ENCODE measurements around the gene BACH2.
A peak's percentile ranks its signal among the peaks of the same experiment; 100 is the strongest.
"Not testable (repeated sequence)": the region's sequence is repeated elsewhere in the genome, so short reads cannot be mapped to it uniquely, and the experiment has no call there.

The BACH2 gene

DNA sequence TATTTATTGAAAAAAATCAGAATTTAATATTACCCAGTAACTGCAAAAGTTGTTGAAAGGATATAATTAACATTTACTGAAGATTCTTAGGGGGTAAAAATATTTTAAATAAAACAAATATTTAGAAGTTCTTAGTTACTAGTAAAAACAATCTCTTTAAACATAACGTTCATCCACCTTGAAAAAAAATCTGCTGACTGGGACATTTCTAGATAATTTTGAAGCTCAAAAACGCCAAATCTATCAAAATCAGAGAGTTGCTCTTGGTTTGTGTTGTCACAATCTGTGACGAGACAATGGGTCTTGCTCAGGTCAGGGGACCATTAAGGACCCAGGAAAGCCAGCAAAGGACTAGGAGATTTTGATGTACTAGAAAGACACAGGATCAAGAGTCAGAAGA is 177.0 kb downstream of the BACH2 start:
- DNase-seq = no peak

- DNase-seq = no peak
Observed at GRCh38 chr6:90118581-90118980, 178.1 kb downstream of the BACH2 start.

- no peak for DNase-seq
Observed at GRCh38 chr6:90118069-90118468, 178.6 kb downstream of the BACH2 start.

DNA sequence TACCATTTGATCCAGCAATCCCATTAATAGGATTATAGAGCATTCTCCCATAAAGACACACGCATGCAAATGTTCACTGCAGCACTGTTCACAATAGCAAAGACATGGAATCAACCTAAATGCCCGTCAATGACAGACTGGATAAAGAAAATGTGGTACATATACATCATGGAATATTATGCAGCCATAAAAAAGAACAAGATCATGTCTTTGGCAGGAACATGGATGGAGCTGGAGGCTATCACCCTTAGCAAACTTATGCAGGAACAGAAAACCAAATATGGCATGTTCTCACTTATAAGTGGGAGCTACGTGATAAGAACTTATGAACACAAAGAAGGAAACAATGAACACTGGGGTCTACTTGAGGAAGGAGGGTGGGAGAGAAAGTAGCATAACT is 180.5 kb downstream of the BACH2 start:
- DNase-seq = not testable (repeated sequence)

GRCh38 chr6:90113389-90113788 is 183.3 kb downstream of the BACH2 start:
- DNase-seq = no peak

- DNase-seq = no peak
Observed at GRCh38 chr6:90111387-90111786, 185.3 kb downstream of the BACH2 start.

GRCh38 chr6:90110971-90111370 is 185.7 kb downstream of the BACH2 start:
- DNase-seq = peak; percentile 70

- DNase-seq = peak; percentile 12
Observed at GRCh38 chr6:90109141-90109540, 187.5 kb downstream of the BACH2 start.

DNA sequence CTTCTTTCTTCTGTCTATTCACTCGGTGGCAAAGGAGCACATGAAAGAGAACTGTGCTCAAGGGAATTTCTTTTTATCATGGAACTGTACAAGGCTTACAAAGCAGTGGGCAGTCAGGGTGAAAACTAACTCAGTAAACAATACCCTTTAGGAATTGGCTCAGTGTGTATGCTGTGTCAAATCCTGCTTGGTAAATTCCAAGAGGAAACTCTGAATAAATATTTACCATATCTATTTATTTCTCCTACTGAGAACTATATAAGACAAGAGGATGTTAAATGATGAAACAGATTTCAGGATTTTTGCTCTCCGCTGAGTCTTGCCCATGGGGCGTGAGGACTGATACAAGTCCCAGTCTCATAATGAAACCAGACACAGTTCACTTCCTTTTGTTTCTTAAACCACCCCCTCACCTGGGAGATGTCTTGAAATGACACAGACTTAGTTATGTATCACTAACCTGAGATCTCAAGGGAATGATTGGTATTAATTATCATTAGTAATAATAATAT is 188.8 kb downstream of the BACH2 start:
- DNase-seq = peak; percentile 21

- no peak for DNase-seq
Observed at GRCh38 chr6:90107371-90107770, 189.3 kb downstream of the BACH2 start.

GRCh38 chr6:90106449-90106848 is 190.2 kb downstream of the BACH2 start:
- no peak for DNase-seq

DNA sequence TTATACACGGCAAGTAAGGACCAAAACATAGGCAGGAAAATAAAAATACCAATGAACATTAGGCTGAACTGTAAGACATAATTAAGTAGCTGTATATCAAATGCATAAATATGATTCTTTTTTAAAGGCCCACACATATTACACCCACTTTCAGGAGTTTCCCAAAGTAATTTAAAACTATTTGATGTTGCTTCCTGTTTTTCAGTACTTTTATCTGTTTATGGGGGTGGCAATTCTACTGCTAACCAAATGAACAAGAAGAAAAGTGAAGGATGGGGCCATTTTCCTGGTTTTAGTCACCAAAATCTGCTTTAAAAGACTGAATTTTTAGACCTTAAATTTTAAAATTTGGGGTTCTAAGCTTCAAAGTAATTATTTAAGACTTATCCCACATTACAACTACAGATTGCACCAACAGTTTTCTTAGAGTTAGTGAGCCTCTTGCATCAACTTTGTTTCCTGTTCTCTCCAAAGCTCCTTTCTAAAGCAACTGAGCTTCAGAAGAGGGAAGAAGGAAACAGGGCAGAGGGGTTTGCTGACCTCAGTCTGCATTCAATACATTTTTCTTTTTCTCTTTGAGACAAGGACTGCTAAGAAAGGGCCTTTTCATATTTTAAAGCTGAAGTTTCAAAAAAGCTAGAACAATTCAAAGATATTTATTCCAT is 191.0 kb downstream of the BACH2 start:
- DNase-seq = no peak

- DNase-seq = peak; percentile 53
Observed at GRCh38 chr6:90103056-90103800, 193.4 kb downstream of the BACH2 start.

DNA sequence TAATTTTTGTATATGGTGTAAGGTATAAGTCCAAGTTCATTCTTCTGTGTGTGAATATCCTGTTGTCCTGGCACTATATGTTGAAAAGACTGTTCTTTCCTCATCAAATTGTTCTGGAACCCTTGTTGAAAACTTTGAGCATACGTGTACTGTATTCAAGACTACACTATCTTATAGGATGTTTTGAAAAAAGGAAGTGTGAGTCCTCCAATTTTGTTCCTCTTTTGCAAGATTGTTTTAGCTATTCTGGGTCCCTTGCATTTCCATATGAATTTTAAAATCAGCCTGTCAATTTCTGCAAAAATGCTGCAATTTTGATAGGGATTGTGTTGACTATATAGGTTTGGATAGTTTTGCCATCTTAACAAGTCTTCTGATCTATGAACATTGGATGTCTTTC is 195.2 kb downstream of the BACH2 start:
- DNase-seq = no peak

- no peak for DNase-seq
Observed at GRCh38 chr6:90100059-90100665, 196.5 kb downstream of the BACH2 start.

- DNase-seq = no peak
Observed at GRCh38 chr6:90098627-90099026, 198.0 kb downstream of the BACH2 start.

- DNase-seq = peak; percentile 22
Observed at GRCh38 chr6:90098001-90098531, 198.6 kb downstream of the BACH2 start.

DNA sequence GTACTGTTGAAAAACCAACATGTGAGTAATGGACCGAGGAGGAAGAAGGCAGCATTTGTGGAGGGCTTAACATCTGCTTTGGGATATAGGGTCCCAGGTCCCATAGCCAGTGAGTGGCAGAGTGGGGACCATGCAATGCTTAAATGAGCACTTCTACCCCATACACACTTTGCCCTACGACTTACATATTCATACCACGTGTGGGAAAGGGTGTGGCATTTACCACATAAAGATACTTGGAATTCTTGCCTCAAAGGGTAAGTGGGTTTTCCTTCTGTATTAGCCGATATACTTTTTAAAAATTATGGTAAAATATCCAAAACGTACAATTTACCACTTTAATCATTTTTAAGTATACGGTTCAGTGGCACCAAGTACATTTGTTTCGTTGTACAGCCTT is 199.3 kb downstream of the BACH2 start:
- no peak for DNase-seq

DNA sequence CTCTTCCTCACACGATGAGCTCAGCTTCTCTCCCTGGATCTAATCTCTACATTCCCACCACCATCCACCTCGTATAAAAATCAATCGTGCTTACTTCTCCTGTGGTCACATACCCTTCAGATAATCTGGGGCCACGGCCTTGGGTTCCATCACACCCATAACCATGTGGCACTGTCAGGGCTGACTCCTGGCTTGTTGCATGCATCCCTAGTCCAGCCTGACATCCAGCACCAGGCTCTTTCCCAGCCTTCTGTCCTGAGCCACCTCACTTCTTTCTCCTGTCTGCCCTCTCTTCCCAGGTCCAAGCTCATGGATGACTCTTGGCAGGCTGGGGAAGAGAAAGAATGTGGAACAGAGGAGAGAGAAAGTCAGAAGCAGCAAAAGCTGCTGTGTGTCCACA is 199.8 kb downstream of the BACH2 start:
- no peak for DNase-seq

- no peak for DNase-seq
Observed at GRCh38 chr6:90095788-90096187, 200.9 kb downstream of the BACH2 start.

GRCh38 chr6:90095145-90095544 is 201.5 kb downstream of the BACH2 start:
- no peak for DNase-seq

- no peak for DNase-seq
Observed at GRCh38 chr6:90093558-90094073, 203.0 kb downstream of the BACH2 start.

- no peak for DNase-seq
Observed at GRCh38 chr6:90090866-90091265, 205.8 kb downstream of the BACH2 start.

DNA sequence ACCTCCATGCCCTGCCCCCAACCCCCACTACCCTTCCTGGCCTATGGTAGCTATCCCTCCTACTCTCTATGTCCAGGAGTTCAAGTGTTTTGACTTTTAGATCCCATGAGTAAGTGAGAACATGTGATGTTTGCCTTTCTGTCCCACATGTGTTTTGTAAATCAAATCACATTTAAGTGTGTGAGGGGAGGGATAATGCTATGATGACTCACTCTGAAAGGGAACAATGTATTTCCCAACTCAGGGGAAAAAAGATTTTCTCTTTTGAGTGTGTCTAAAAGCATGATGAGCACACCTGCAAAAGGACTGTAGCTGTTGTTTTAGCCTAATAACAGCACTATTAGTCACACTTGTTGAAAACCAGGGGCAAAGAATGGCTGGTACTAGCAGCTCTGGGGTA is 208.6 kb downstream of the BACH2 start:
- DNase-seq = no peak
